ENCODE results near the gene C17orf107.

DNA sequence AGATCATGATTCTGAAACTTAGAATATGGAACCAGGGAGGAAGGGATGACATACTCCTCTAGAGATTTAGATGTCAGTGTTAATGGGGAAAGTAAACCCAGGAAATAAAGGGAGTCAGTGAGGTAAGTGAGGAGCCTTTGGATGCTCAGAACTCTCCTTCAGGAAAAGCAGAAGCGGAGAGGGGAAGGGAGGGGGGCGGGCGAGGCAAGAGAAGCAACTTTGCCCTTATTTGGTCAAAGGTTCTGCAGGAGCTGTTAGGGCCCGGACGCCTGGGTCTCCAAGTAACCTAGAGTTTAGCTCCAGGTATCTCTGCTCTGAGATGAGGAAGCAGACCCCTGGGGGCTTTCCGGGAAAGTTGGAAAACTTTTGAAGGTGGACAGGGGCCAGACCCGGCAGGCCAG lies 47.7 kb downstream of the C17orf107 start:
- TF ChIP-seq, protein P1, sequence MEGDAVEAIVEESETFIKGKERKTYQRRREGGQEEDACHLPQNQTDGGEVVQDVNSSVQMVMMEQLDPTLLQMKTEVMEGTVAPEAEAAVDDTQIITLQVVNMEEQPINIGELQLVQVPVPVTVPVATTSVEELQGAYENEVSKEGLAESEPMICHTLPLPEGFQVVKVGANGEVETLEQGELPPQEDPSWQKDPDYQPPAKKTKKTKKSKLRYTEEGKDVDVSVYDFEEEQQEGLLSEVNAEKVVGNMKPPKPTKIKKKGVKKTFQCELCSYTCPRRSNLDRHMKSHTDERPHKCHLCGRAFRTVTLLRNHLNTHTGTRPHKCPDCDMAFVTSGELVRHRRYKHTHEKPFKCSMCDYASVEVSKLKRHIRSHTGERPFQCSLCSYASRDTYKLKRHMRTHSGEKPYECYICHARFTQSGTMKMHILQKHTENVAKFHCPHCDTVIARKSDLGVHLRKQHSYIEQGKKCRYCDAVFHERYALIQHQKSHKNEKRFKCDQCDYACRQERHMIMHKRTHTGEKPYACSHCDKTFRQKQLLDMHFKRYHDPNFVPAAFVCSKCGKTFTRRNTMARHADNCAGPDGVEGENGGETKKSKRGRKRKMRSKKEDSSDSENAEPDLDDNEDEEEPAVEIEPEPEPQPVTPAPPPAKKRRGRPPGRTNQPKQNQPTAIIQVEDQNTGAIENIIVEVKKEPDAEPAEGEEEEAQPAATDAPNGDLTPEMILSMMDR (IDR thresholded peaks at IDR 0.05) = no peak
- TF ChIP-seq EZH2 (IDR thresholded peaks at IDR 0.05; ENCODE audit: borderline replicate concordance, insufficient read depth, low read depth, low read length, poor library complexity, severe bottlenecking) = no peak
